Measurements from ENCODE around the gene IFT27.
"Not testable (repeated sequence)": the region's sequence is repeated elsewhere in the genome, so short reads cannot be mapped to it uniquely, and the experiment has no call there.

Gene IFT27

GRCh38 chr22:36741968-36742367, 34.0 kb downstream of the IFT27 start:
- no peak for DNase-seq

- no peak for DNase-seq
Measured at GRCh38 chr22:36741204-36741793, 34.6 kb downstream of the IFT27 start.

- no peak for DNase-seq
Measured at GRCh38 chr22:36740716-36741115, 35.2 kb downstream of the IFT27 start.

- no peak for DNase-seq
Measured at GRCh38 chr22:36739185-36739584, 36.7 kb downstream of the IFT27 start.

GRCh38 chr22:36738416-36739020, 37.4 kb downstream of the IFT27 start:
- DNase-seq, result no peak

GRCh38 chr22:36737776-36738175, 38.1 kb downstream of the IFT27 start:
- DNase-seq, result no peak

GRCh38 chr22:36736701-36737320, 39.1 kb downstream of the IFT27 start:
- DNase-seq, result no peak

- DNase-seq, result no peak
Measured at GRCh38 chr22:36734171-36735058, 41.5 kb downstream of the IFT27 start.

- no peak for DNase-seq
Measured at GRCh38 chr22:36733271-36733670, 42.6 kb downstream of the IFT27 start.

- no peak for DNase-seq
Measured at GRCh38 chr22:36732609-36733008, 43.3 kb downstream of the IFT27 start.

GRCh38 chr22:36731916-36732315, 44.0 kb downstream of the IFT27 start:
- no peak for DNase-seq

GRCh38 chr22:36731321-36731720, 44.6 kb downstream of the IFT27 start:
- not testable (repeated sequence) for DNase-seq

GRCh38 chr22:36730176-36730858, 45.6 kb downstream of the IFT27 start:
- DNase-seq, result no peak

GRCh38 chr22:36729321-36729720, 46.6 kb downstream of the IFT27 start:
- no peak for DNase-seq

- DNase-seq, result no peak
Measured at GRCh38 chr22:36728505-36728904, 47.4 kb downstream of the IFT27 start.

GRCh38 chr22:36727927-36728488, 47.9 kb downstream of the IFT27 start:
- no peak for DNase-seq

- no peak for DNase-seq
Measured at GRCh38 chr22:36727110-36727509, 48.8 kb downstream of the IFT27 start.

GRCh38 chr22:36726007-36726380, 49.9 kb downstream of the IFT27 start:
- DNase-seq, result no peak

GRCh38 chr22:36725366-36726006, 50.4 kb downstream of the IFT27 start:
- DNase-seq, result no peak

- DNase-seq, result no peak
Measured at GRCh38 chr22:36724836-36725235, 51.1 kb downstream of the IFT27 start.

GRCh38 chr22:36722055-36722454, 53.9 kb downstream of the IFT27 start:
- DNase-seq, result no peak

GRCh38 chr22:36715647-36716046, 60.3 kb downstream of the IFT27 start:
- no peak for DNase-seq
